ENCODE measurements around the gene CRHR2. TPM values are rescaled to one million over a fixed set of nuclear protein-coding genes. Genes with fewer than 3 reads are reported as not detected.

The CRHR2 gene
- total and polyA plus RNA-seq, 2 of the 4 experiments (the other 2 are of a cell fraction) = not detected

DNA sequence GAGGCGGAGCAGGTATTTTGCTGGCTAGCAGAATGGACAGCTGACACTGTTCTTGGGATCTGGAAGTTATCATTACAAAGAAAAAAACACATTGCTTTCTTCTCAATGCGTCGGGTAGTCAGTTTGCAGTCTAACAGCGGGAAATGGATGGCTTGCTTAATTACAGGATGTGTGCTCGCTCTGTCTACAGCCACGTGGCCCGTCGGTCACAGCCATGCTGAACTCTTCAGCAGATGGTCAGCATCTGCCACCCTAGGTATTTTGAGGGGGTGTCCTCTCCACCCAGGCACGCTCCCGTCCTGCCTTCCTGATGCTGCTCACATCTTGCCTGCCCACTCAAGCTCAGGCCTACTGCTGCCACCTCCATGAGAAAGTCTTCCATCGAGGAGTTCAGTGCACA lies 49.3 kb upstream of the CRHR2 start:
- ATAC-seq (ENCODE audit: low read depth) = no peak
- intact Hi-C loops (cut with micrococcal nuclease) = no loop called here

More for the DNA sequence above, 49.3 kb upstream of the CRHR2 start:
- H2BK15ac ChIP-seq (ENCODE audit: low read depth, low read length) = no peak overlapping the region
- no peak overlapping the region for H4K91ac ChIP-seq (ENCODE audit: insufficient read depth, low read depth, low read length)
- H3K27ac ChIP-seq (ENCODE audit: insufficient read depth, low read length) = no peak overlapping the region
- H3K9me1 ChIP-seq (ENCODE audit: insufficient read depth, low read length) = no peaks in the 10 kb centered on the region
- CTCF ChIA-PET = interaction anchor here (1.7 kb wide), 1 partner anchor 8 kb away, joined by 6 read pairs; no protein-coding TSS in a partner anchor
- in situ Hi-C loops (cut with MboI; ENCODE audit: low sequenced_read_pairs) (no loop called here), dilution Hi-C loops (cut with HindIII; ENCODE audit: low sequenced_read_pairs, unreplicated experiment) (no loop called here)
- H3K36me3 ChIP-seq (ENCODE audit: control insufficient read depth, insufficient read depth, low read length) = no peaks in the 10 kb centered on the region
- H3K4me2 ChIP-seq (ENCODE audit: low read depth, low read length) = no peak overlapping the region
- H4K5ac ChIP-seq (ENCODE audit: low read depth, low read length) = no peak overlapping the region
- no peak overlapping the region for H3K23ac ChIP-seq (ENCODE audit: low read depth, low read length)
- no peak for TF ChIP-seq NFE2L2 (IDR thresholded peaks at IDR 0.05; ENCODE audit: low read depth, low read length)
- no peak for TF ChIP-seq MXI1 (IDR thresholded peaks at IDR 0.05; ENCODE audit: borderline replicate concordance, low read depth, low read length)
- TF ChIP-seq RFX5 (IDR thresholded peaks at IDR 0.05; ENCODE audit: low read depth, low read length) = no peak
- no peak for TF ChIP-seq FOS (IDR thresholded peaks at IDR 0.05; ENCODE audit: low read depth, low read length)
- H2BK5ac ChIP-seq (ENCODE audit: low read depth, low read length, poor library complexity, severe bottlenecking) = no peak overlapping the region
- no peak overlapping the region for H3K4me3 ChIP-seq (ENCODE audit: insufficient read depth, low read depth, low read length)
- no peak overlapping the region for H4K8ac ChIP-seq (ENCODE audit: low read depth in 2 of 2, low read length in 2 of 2)
- POLR2A ChIA-PET (ENCODE audit: unreplicated experiment) = no interaction called here
- no peak overlapping the region for H3K14ac ChIP-seq (replicated peaks; ENCODE audit: low read depth, low read length)
- peaks cover 56% of the 10 kb centered on the region for H3K27me3 ChIP-seq (ENCODE audit: control insufficient read depth, insufficient read depth, low read length)
- no peak overlapping the region for H2AK9ac ChIP-seq (replicated peaks; ENCODE audit: low read depth, low read length, poor library complexity)
- H2BK120ac ChIP-seq (ENCODE audit: low read depth, low read length) = no peak overlapping the region
- no peak overlapping the region for H3K56ac ChIP-seq (ENCODE audit: extremely low read depth, insufficient read depth, low read length)
- no peak overlapping the region for H2AFZ ChIP-seq (replicated peaks; ENCODE audit: low read length, poor library complexity)
- H3K18ac ChIP-seq (ENCODE audit: low read depth, low read length) = no peak overlapping the region
- 14% methylated on average over 5 of the region's 11 CpGs; no CpG with 5 or more reads in 1 of the 2 experiments for WGBS, 2 experiments (ENCODE audit: extremely low coverage in 2 of 2, insufficient read length in 1 of 2)
- H3K4ac ChIP-seq (ENCODE audit: low read depth, low read length) = no peak overlapping the region
- H2BK20ac ChIP-seq (ENCODE audit: low read depth, low read length) = no peak overlapping the region
- no peak for DNase-seq
- H3K9ac ChIP-seq (ENCODE audit: low read depth, low read length) = no peak overlapping the region
- H3K4me1 ChIP-seq (ENCODE audit: control insufficient read depth, insufficient read depth, low read length) = no peaks in the 10 kb centered on the region
- no peaks in the 10 kb centered on the region for H4K20me1 ChIP-seq (ENCODE audit: insufficient read depth, low read length)
- no peaks in the 10 kb centered on the region for H3K79me1 ChIP-seq (ENCODE audit: low read depth in 1 of 2, low read length in 2 of 2)
- BruUV-seq (replicated peaks) = no TSS peak
- H2AK5ac ChIP-seq (ENCODE audit: low read depth, low read length) = no peak overlapping the region
- H3K9me3 ChIP-seq (ENCODE audit: control insufficient read depth, insufficient read depth, low read length) = no peaks in the 10 kb centered on the region; the same call in 1 of the 2 replicates
